Camera-type eye (tissue), 1 donor: Measurements from ENCODE around the gene ZCCHC4. TPM values are rescaled to one million over a fixed set of nuclear protein-coding genes. Genes with fewer than 3 reads are reported as not detected.

ENCODE experiments used
- total RNA-seq: library from RNA; depleted of rRNA; stranded (reverse); fragments of >200 nt; gene quantifications from one replicate; pipeline ENCODE4 v1.2.3, GENCODE V29; 2014

Gene ZCCHC4, protein sequence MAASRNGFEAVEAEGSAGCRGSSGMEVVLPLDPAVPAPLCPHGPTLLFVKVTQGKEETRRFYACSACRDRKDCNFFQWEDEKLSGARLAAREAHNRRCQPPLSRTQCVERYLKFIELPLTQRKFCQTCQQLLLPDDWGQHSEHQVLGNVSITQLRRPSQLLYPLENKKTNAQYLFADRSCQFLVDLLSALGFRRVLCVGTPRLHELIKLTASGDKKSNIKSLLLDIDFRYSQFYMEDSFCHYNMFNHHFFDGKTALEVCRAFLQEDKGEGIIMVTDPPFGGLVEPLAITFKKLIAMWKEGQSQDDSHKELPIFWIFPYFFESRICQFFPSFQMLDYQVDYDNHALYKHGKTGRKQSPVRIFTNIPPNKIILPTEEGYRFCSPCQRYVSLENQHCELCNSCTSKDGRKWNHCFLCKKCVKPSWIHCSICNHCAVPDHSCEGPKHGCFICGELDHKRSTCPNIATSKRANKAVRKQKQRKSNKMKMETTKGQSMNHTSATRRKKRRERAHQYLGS
- 38.0 TPM for total RNA-seq

DNA sequence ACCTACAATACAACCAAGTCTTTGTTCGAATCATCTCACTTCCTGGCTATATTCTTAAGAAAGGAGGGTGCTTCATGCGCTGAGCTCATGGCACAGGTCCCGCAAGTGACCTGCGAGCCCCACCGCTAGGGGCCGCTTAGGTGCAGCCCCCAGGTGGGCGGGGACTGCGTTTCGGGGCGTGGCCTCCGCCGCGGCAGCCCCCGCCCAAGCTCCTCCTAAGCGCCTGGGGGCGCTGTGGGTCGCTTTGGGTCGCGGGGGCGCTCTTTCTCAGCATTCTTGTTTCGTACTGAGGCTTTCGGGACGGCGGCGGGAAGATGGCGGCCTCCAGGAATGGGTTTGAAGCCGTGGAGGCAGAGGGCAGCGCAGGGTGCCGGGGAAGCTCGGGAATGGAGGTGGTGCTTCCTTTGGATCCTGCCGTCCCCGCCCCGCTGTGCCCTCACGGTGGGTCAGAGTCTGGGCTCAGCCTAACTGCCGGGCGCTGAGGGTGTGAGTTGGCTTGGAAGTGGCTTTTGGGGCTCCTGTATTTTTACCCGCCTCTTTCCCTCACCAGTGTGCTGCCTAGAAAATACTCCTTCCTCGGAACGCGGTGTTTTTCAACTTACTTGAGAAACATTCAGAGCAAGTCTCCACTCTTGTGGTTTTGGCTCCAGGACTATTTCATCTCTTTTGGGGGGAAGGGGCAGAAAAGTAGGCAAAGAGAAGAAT is at the start of gene ZCCHC4:
Gene ZCCHC4 (plus strand): TSS at position 279 of the 705 bp plus-strand sequence. CDS start 36 bp downstream, at position 315.

DNA sequence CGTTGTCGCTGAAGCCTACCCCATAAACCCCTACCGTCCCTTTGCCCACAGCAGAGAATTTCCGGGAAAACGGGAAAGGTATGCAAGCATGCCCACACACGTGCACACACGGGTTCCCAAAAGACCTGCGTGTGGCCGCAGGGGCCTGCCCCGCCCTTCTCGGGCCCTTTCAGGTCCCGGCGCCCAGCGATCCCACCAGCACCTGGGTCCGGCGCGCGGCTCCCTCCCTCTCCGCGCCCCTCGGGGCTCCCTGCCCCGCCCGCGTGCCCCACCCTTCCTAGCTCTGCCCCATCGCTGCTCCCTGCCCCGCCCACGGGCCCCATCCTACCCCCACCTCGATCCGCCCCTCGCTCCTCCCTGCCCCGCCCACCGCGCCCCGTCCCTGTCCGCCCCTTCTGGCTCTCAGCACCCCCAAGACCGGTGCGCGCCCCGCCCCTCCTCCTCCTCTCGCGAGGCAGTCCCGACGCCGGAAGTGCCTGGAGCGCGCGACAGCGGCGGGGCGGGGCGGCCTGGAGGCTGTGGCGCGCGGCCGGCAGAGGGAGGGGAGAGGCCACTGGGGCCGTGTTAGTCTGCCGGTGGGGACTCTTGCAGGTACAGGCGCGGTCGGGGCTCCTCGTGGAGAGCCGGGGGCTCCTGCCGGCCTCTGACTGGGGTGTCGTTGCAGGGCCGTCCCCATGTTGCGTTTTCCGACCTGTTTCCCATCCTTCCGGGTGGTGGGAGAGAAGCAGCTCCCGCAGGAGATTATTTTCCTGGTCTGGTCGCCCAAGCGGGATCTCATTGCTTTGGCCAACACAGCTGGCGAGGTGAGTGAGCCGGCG is 64.4 kb downstream of the ZCCHC4 start, which contains the start of gene ANAPC4:
Gene ANAPC4 (plus strand): TSS at position 510 of the 818 bp plus-strand sequence. CDS start 165 bp downstream, at position 675.

Other genes starting within 250 kb of the ZCCHC4 start
- gene SEPSECS, start 152.3 kb upstream of the ZCCHC4 start, total RNA-seq: 16.7 TPM
- 14.7 TPM for gene PI4K2B, start 78.7 kb upstream of the ZCCHC4 start, total RNA-seq
- 54.5 TPM for gene ANAPC4, start 64.5 kb downstream of the ZCCHC4 start, total RNA-seq